ENCODE data around the gene ZNF835. TPM values are rescaled to one million over a fixed set of nuclear protein-coding genes. Genes with fewer than 3 reads are reported as not detected.
"Not testable (repeated sequence)": the region's sequence is repeated elsewhere in the genome, so short reads cannot be mapped to it uniquely, and the experiment has no call there.

Gene ZNF835
- total RNA-seq, 1 donor from 2014 or later: under 0.01 TPM

DNA sequence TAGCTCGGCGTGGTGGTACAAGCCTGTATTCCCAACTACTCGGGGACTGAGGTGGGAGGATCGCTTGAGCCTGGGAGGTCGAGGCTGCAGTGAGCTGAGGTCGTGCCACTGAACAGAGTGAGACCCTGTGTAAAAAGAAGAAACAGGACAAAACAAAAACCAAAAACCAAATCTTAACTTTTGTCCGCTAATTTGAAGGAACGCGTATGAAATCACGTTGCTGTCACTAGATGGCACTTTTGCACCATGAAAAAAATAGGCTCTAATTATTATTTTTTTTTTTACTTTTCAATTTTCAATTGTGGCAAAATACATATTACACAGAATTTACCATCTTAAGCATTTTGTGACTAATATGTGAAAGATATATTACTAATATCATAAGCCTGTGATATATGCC lies 17.6 kb upstream of the ZNF835 start:
- Histone ChIP-seq H3K27me3 (ENCODE audit: control insufficient read depth, insufficient read depth, low read length) (no peaks in the 10 kb centered on the region), H3K36me3 (ENCODE audit: control insufficient read depth, insufficient read depth, low read length) (no peaks in the 10 kb centered on the region), H3K4me3 (ENCODE audit: low read depth, low read length) (no peak overlapping the region)
- DNase-seq (ENCODE audit: low read depth) (no peak), FAIRE-seq (no peak)
- TF ChIP-seq, protein P1, sequence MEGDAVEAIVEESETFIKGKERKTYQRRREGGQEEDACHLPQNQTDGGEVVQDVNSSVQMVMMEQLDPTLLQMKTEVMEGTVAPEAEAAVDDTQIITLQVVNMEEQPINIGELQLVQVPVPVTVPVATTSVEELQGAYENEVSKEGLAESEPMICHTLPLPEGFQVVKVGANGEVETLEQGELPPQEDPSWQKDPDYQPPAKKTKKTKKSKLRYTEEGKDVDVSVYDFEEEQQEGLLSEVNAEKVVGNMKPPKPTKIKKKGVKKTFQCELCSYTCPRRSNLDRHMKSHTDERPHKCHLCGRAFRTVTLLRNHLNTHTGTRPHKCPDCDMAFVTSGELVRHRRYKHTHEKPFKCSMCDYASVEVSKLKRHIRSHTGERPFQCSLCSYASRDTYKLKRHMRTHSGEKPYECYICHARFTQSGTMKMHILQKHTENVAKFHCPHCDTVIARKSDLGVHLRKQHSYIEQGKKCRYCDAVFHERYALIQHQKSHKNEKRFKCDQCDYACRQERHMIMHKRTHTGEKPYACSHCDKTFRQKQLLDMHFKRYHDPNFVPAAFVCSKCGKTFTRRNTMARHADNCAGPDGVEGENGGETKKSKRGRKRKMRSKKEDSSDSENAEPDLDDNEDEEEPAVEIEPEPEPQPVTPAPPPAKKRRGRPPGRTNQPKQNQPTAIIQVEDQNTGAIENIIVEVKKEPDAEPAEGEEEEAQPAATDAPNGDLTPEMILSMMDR (IDR thresholded peaks at IDR 0.05; ENCODE audit: insufficient read depth, low read length, severe bottlenecking): no peak

DNA sequence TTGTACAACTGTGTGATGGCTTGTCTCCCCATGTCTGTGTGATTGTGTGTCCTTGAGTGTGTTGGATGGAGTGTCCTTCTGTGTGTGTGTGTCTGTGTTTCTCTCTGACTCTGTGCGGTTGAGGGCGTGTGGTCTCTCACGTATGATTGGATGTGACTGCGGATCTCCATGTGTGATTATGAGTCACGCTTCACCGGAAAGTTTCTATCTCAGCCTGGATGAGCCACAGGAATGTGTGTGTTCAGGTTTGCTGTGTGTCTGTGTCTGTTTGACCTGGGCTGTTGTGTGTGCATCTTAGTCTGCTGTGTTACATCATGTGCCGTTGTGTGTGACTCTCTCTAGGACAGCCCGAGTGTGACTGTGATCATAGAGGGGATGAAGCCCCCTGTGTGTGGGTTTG lies 15.5 kb upstream of the ZNF835 start:
- DNase-seq (ENCODE audit: low read depth) (no peak), FAIRE-seq (peak; percentile 90)
- no peaks in the 10 kb centered on the region for H3K36me3 ChIP-seq (ENCODE audit: control insufficient read depth, insufficient read depth, low read length)
- no peak overlapping the region for H3K4me3 ChIP-seq (ENCODE audit: low read depth, low read length)
- TF ChIP-seq, protein P1 (IDR thresholded peaks at IDR 0.05; ENCODE audit: insufficient read depth, low read length, severe bottlenecking): no peak
- H3K27me3 ChIP-seq (ENCODE audit: control insufficient read depth, insufficient read depth, low read length): no peaks in the 10 kb centered on the region

DNA sequence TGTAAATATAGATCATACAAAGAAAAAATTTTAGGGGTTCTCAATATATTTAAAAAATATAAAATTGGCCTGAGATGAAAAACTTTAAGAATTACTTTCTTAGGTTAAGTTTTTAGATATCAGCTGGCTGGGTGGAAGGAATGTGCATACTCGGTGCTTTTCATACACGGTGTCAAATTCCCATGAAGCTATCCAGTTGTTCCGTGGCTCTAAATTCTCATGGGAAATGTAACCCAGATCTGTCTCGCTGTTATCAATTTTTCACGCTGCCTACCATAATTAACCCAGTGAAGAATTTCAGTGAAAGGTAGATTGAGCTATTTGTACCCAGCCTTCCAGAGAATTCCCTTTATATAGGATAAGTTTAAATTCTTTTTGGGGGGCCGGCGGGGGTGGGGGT lies 11.6 kb upstream of the ZNF835 start:
- TF ChIP-seq, protein P1 (IDR thresholded peaks at IDR 0.05; ENCODE audit: insufficient read depth, low read length, severe bottlenecking): no peak
- no peak for FAIRE-seq
- no peaks in the 10 kb centered on the region for H3K27me3 ChIP-seq (ENCODE audit: control insufficient read depth, insufficient read depth, low read length)
- H3K36me3 ChIP-seq (ENCODE audit: control insufficient read depth, insufficient read depth, low read length): no peaks in the 10 kb centered on the region
- H3K4me3 ChIP-seq (ENCODE audit: low read depth, low read length): no peak overlapping the region
- DNase-seq (ENCODE audit: low read depth): no peak

DNA sequence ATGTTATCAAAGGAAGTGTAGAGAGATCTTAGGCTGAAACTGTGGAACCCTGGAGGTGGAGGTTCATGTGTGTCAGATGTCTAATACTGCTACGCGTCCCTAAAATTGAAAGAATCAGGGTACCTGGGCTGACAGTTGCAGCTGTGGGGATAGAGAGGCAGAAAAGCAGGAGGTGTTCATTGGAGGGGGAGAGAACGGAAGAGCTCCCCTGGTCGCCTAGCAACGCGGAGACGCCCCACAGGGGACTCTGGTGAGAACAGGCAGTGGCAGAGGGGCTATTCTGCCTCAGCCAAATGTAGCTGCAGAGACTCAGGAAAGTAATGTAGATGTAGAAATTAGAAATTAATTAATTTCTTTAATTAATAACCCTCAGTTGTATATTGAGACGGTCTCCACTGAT lies 10.1 kb upstream of the ZNF835 start:
- H3K36me3 ChIP-seq (ENCODE audit: control insufficient read depth, insufficient read depth, low read length): no peaks in the 10 kb centered on the region
- H3K4me3 ChIP-seq (ENCODE audit: low read depth, low read length): no peak overlapping the region
- TF ChIP-seq, protein P1 (IDR thresholded peaks at IDR 0.05; ENCODE audit: insufficient read depth, low read length, severe bottlenecking): no peak
- no peak for DNase-seq (ENCODE audit: low read depth)
- no peak for FAIRE-seq
- no peaks in the 10 kb centered on the region for H3K27me3 ChIP-seq (ENCODE audit: control insufficient read depth, insufficient read depth, low read length)

DNA sequence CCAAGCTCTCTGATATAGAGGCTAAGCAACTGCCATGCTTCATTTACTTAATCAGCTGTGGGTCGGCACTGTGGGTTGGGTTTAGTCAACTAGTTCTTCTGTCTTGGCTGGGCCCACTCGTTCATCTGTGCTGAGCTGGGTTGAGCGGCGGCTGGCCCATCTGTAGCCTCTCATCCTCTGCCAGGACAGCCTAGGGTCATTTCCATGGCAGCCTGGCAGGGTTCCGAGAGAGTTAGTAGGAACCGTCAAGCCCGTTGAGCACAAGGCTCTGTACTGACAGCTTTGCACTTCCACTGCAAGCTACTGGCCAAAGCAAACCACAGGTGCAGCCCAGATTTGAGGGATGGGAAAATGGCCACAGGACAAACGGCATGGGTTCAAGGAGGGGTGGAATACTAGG lies 6.6 kb upstream of the ZNF835 start:
- TF ChIP-seq, protein P1 (IDR thresholded peaks at IDR 0.05; ENCODE audit: insufficient read depth, low read length, severe bottlenecking): no peak
- no peaks in the 10 kb centered on the region for H3K36me3 ChIP-seq (ENCODE audit: control insufficient read depth, insufficient read depth, low read length)
- no peak for FAIRE-seq

DNA sequence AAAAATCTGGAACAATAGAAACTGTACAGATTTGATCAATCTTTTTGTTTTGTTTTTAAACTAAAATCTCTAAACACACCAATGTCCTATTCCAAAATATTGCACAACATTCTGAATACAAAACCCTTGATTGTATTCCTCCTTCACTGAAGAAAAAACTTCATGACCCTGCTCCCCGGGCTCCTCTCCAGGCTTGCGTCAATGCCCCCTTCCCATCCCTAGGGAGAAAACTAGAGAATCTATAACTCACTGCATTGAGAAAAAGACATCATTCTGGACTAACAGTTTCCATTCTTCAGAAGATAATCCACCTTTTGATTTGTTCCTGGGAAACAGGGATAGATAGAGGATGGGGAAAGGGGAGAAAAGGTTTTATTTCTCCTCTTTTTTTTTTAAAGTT lies 1.1 kb upstream of the ZNF835 start:
- not testable (repeated sequence) for H3K36me3 ChIP-seq (ENCODE audit: control insufficient read depth, insufficient read depth, low read length); FAIRE-seq; H3K4me3 ChIP-seq (ENCODE audit: low read depth, low read length); DNase-seq (ENCODE audit: low read depth); H3K27me3 ChIP-seq (ENCODE audit: control insufficient read depth, insufficient read depth, low read length)

More for the DNA sequence above, 6.6 kb upstream of the ZNF835 start:
- Histone ChIP-seq H3K4me3 (ENCODE audit: low read depth, low read length) (no peak overlapping the region), H3K27me3 (ENCODE audit: control insufficient read depth, insufficient read depth, low read length) (no peaks in the 10 kb centered on the region)
- DNase-seq (ENCODE audit: low read depth): no peak
